Measurements from ENCODE around the gene CKAP5.

Gene CKAP5

DNA sequence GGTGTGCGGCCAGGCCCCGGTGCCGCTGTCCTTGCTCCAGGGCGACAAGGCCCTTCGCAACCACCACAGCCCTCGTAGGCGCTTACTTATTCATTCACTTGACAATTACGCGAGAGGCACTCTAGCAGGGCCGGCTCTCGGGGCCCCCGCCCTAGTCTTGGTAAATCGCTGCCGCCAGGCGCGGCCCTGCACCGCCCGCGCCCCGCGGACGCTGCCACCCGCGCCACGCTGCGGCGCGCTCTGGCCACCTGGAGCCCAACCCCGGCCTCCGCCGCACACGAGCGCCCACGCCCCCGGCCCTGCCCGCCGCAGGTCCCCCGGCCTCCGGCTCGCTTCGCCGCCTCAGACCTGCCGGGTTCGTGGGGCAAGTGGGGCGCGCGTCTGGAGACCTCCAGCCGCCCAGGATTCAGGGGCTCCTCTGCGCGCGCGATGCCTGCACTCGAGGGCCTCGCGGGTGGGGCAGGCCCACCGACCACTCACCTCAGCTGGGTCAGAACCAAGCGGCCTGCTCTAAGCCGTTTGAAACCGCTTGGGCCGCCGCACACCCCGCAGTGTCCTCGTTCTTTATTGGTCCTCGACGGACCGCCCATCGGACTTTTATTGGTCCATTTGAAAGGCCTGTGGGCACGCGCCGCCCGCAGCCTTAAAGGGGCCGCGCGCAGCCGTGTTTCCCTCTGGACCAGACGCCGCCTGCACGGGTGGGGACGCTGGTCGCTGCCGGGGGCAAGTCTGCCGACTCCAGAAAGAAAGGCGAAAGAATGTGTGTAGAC, at the start of gene CKAP5:
Gene CKAP5 (minus strand): TSS at position 541 of the 770 bp plus-strand sequence. CDS start 25,049 bp downstream, outside the sequence.
- peak; percentile 81 for DNase-seq

DNA sequence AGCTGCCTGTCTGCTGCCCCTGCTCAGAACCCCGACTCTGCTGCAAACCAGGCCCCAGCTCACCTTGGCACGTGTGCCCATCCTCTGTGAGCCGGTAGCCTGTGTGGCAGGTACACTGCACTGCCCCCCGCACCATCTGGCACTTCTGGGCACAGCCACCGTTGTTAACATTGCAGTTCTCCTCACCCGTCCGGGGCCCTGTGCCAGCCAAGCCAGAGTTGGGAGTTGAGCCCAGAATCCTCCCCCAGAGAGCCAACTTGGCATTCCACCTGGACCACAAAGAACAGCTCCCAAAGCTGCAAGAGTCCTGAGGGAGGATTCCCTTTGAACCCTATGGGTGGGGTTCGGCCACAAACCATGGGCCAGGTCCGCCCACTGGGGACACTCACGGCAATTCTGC, 49.7 kb upstream of the CKAP5 start:
- DNase-seq, result no peak

DNA sequence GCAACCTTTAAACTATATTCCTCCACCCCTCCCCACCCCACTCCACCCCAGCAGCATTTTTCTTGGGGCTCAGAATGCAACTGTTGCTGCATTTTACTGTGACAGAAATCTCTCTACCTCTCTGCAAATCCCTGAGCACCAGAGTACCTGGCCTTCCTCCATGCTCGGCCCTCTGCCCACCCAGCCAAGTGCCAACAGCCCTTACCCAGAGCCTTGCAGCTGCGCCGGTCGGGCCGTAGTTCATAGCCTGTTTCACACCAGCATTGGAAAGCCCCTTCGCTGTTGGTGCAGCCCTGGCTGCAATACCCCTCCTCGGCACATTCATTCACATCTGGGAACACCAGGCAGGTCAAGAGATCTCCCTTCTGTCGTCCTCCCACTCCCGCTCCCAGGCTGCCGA, 48.9 kb upstream of the CKAP5 start:
- DNase-seq, result no peak

DNA sequence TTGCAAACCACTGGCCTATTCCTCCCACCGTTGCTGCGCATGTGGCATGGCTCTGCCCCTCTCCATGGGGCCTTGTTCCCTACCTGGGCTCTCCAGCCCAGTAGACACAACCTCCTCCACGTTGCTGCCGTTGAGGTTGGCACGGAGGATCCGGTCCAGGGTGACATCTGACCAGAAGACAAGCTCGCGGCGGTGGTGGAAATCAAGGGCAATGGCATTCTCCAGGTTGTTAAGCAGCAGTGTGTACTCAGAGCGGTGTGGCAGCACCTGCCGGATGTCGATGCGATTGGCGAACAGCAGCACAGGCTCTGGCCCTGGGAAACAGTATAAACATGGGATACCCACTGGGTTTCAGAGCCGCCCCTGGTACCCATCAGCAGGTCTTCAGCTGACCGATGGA, 48.4 kb upstream of the CKAP5 start:
- DNase-seq, result no peak

DNA sequence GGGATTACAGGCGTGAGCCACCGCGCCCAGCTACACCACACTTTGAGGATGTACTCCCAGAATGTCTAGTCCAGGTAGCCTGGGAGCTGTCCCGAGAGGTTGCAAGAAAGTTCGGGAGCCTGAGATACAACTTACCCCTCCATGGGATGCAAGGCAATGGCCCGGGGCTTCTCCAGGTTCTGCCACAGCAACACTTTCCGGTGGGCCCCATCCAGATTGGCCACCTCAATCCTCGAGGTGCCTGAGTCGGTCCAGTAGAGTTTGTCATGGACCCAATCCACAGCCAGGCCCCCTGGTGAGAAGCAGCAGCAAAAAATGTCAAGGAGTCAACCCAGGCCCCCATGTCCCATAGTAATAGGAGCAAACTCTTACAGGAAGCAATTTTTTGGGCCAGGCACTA, 46.8 kb upstream of the CKAP5 start:
- no peak for DNase-seq

GRCh38 chr11:46892109-46892508, 46.0 kb upstream of the CKAP5 start:
- DNase-seq, result no peak

GRCh38 chr11:46890665-46891064, 44.6 kb upstream of the CKAP5 start:
- no peak for DNase-seq

- DNase-seq, result peak; percentile 69
These were observed 43.8 kb upstream of the CKAP5 start for GRCh38 chr11:46889689-46890475.

GRCh38 chr11:46889251-46889650, 43.2 kb upstream of the CKAP5 start:
- no peak for DNase-seq

GRCh38 chr11:46888636-46889035, 42.6 kb upstream of the CKAP5 start:
- no peak for DNase-seq

DNA sequence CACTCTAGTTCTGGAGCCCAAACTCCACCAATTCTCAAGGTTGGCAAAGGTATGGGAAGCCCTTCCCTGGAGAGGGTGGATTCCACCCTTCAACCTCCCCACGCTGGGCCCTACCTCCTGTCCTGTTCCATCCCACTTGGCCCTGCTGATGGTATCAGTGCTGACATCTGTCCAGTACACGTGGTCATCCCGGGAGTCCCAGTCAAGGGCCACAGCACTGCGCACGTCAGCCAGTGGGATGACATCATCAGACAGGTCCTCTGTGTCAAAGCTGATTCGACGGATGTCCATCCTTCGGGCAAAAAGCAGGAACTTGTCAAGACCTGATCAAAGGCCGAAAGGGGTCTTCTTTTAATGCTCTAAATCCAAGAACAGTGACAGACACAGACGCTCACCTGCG, 40.1 kb upstream of the CKAP5 start:
- no peak for DNase-seq

DNA sequence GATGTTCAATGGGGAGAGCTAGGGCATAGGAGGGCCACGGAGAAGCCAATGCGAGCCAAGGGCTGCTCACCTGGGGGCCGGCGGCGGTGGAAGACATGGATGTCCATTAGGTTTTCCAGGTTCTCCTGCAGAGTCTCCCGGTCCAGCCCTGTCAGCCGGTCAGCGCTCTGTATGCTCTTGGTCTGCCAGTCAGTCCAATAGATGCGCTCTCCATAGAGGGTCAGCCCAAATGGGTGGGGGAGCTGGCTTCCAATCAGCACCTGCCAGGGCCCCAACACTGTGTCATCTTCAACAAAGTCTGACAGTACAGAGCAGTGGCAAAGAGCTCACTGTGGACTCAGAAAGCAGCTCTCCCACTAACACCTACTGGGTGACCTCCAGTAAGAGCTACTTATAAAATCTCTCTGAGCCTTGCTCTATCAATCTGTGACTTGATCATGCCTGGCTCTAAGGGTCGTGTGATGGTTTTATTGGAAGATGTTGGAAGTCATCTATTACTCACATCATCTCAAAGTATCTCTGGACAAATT, 33.0 kb upstream of the CKAP5 start:
- no peak for DNase-seq

DNA sequence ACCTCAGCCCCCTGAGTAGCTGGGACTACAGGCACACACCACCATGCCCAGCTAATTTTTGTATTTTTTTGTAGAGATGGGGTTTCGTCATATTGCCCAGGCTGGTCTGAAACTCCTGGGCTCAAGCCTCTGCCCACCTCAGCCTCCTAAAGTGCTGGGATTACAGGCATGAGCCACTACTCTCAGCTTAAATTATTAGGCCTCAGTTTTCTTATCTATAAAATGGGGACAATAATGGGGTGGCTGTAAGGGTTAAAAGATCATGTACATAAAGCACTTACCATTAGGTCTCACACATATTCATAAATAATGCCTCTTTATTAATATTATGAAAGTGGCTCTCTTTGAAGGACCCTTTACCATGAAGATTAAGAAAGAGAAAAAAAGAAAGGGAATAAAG, 31.5 kb upstream of the CKAP5 start:
- DNase-seq, result no peak

DNA sequence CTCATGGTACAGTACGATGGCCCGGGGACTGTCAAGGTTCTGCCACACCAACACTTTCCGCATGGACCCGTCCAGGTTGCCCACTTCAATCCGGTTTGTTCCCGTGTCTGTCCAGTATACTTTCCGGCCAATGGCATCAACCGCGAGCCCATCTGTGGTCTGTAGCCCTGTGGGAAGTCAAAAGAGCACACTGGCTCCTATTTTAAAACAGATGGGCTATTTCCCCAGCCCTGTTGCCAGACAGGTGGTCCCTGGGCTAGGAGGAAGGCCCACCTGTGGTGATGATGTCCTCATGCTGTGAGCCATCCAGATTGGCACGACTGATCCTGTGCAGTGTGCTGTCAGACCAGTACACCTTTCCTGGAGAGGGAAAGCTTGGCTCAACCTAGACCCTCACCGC, 30.4 kb upstream of the CKAP5 start:
- DNase-seq, result no peak

DNA sequence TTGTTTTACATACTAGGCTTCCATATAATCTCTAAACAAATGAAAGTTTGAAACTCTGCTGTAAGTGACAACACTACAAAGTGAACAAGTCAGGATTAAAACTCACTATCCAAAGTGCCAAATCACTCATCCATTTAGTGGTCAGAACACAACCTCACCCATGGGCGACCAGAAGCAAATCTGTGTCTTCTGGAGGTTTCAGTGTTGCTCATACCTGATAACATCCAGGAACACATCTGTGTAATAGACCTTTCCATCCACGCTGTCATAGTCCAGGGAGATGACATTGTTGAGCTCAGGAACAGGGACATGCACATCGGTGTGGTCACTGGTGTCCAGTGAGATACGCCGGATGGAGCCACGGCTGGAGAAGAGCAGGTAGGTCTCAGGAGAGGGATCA, 28.5 kb upstream of the CKAP5 start:
- no peak for DNase-seq

DNA sequence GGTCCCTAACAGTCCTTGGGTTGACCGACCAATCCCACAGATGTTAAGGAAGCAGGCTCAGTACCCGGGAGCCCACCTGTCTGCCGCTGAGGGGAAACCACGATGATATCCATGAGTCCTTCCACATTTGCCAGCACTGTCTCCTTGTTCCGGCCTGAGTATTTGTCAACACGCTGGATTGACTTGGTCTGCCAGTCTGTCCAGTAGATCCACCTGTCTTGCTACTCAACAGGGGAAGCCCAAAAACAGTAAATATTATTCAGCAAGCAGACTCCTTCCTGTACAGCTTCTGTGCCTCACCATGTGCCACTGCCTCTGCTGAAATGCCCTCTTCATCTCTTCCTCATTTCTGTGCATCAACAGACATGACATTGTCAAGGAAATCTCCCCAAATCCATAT, 22.8 kb upstream of the CKAP5 start:
- no peak for DNase-seq

GRCh38 chr11:46865340-46865739, 19.3 kb upstream of the CKAP5 start:
- no peak for DNase-seq

- DNase-seq, result no peak
These were observed 14.1 kb upstream of the CKAP5 start for GRCh38 chr11:46860218-46860617.

DNA sequence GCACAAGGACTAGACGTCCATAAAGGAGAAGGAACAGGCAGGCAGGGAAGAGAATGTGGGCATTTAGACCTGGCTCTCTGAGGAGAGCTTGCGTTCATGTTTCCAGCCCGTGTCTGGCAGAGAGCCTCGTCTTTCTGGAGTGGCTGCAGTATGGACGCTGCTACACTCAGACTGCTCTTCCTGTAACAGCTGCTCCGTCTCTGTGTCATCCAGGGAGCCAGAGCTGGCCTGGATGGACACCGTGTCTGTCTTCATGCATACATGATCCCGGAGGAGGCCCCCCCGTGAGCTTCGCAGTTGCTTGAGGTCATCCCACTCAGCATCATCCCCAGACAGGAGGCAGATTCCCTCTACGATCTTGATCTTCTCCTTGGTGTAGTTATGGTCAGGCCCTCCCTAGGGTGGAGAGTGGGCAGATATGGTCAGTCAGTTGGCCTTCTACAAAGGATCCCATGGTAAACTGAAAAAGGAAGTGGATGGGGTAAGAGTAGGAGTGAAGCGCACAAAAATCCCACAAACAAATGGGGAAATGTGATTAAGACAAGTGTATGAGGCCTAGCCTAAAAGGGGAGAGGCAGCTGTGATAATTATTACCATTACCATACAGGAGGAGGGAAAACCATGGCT, 13.0 kb upstream of the CKAP5 start:
- no peak for DNase-seq

GRCh38 chr11:46857666-46858065, 11.6 kb upstream of the CKAP5 start:
- DNase-seq, result no peak

DNA sequence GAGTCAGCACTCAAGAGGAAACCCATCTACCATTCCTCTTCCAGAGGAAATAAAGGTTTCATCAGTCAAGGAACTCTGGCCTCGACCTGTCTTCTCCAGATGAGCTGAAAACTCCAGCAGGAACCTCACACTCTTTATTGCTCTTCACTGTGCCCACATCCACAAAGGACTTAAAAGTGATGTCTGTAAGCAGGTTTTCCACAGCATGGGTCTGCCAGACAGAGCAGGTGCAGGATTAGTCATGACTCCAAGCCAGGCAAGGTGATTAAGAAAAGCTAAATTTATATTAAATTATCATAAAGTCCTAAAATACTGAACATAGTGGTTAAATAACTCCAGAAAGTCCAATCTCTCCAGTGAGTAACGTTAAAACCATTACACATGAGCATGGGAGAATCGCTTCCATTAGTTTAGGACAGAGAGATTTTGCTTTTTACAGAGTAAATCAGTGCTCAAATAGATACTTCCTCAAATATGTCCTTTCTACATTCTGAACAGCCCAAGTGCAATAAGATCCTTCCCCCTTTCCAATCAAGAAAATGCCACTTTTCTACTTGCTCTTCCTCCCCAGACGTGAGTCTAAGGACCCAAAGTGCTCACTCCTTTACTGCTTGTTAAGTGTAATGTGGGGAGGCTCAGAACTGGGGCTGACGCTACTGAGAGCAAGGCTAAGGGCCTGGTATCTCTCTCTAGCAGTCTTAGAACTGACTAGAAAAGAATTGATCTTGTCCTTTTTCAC, 10.7 kb upstream of the CKAP5 start:
- no peak for DNase-seq

DNA sequence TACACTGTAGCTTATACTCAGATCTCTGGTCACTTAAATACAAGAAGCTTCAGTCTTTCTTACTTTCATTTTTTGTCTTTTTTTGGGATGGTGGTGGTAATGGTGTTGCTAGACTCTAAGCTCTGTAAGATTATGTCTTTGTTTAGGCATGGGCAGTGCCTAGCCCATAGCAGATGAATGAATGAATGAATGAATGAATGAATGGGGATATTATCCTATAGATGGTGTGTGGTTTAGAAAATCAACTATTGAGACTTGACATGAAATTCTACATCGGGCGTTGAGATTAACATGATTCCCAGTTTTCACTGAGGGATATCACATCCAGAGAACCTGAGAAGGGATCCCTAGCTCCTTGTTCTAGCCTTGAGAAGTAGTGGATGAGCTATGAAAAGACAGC, 9.8 kb upstream of the CKAP5 start:
- DNase-seq, result no peak

DNA sequence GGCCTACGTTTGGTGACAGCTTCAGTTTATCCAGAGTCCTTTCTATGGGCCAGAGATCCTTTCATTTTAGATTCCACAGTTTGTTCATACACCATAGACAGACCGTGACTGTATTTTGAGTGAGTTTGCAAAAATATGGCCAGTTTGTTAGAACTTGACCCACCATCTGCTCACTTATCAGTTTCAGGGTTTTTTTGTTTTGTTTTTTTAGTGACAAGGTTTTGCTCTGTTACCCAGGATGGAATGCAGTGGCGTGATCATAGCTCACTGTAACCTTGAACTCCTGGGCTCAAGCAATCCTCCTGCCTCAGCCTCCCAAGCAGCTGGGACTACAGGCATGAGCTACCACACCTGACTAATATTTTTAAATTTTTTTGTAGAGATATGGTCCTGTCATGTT, 9.1 kb upstream of the CKAP5 start:
- no peak for DNase-seq
